ENCODE data around the gene BDP1.
"Not testable (repeated sequence)": the region's sequence is repeated elsewhere in the genome, so short reads cannot be mapped to it uniquely, and the experiment has no call there.

The BDP1 gene

GRCh38 chr5:71475788-71476384 is 20.4 kb downstream of the BDP1 start:
- no peak for DNase-seq

- DNase-seq = no peak
These were observed 26.0 kb downstream of the BDP1 start for GRCh38 chr5:71481441-71481840.

DNA sequence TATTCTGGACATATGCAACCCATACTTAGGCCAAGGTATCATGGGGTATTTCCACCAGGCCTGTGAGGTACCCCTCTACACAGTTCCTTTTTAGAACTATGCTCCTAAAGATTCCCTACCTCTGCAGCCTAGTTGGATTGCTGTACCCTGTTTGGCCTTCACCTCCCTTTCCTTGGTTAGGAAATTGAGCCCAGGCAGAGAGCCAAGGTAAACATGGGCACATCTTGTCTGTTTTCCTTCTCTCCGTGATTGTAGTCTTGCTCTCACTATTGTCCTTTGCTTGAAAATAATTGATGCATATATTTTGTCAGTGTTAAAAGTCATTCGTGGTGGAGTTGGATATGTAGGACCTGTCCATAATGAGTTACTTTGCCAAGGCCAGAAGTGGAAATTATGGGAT is 26.7 kb downstream of the BDP1 start:
- DNase-seq = no peak

- DNase-seq = no peak
These were observed 27.9 kb downstream of the BDP1 start for GRCh38 chr5:71483355-71483754.

DNA sequence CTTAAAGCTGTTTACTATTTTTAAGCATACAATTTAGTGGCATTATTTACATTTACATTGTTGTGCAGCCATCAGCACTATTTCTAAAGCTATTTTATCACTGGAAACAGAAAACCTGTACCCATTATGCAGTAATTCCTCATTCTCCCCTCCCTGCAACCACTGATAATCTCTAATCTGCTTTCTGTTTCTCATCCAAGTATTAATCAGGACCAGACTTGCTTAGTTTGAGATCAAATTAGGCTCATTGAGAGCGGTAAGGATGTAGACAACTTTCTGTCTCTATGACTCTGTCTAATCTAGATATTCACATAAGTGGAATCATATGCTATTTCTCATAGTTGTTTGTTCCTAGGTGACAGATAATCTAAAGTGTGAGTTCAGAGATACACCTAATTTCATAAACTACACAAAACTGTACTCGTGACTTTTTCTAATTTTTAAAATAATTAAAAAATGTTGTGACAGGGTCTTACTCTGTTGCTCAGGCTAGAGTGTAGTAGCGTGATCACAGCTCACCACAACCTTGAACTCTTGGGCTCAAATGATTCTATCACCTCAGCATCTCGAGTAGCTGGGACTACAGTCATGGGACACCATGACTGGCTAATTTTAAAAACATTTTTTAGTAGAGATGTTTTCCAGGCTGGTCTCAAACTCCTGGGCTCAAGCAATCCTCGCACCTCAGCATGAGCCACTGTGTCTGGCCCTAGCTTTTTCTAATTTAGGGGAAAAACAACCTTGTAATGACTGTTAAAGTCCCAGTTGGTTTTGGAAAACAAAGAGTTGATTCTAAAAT is 37.6 kb downstream of the BDP1 start:
- no peak for DNase-seq

- not testable (repeated sequence) for DNase-seq
These were observed 38.8 kb downstream of the BDP1 start for GRCh38 chr5:71494202-71494601.

DNA sequence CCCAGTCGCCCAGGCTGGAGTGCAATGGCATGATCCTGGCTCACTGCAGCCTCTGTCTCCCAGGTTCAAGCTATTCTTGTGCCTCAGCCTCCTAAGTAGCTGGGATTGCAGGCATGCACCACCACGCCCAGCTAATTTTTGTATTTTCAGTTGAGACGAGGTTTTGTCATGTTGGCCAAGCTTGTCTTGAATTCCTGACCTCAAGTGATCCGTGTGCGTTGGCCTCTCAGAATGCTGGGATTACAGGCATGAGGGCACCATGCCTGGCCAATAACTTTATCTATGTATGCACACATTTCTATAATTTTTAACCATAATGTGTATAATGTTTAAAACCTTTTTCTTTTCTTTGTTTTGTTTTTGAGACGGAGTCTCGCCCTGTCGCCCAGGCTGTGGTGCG is 43.3 kb downstream of the BDP1 start:
- DNase-seq = not testable (repeated sequence)

- no peak for DNase-seq
These were observed 48.1 kb downstream of the BDP1 start for GRCh38 chr5:71503536-71503935.

GRCh38 chr5:71522151-71522550 is 66.7 kb downstream of the BDP1 start:
- DNase-seq = no peak

- not testable (repeated sequence) for DNase-seq
These were observed 70.2 kb downstream of the BDP1 start for GRCh38 chr5:71525611-71526010.

DNA sequence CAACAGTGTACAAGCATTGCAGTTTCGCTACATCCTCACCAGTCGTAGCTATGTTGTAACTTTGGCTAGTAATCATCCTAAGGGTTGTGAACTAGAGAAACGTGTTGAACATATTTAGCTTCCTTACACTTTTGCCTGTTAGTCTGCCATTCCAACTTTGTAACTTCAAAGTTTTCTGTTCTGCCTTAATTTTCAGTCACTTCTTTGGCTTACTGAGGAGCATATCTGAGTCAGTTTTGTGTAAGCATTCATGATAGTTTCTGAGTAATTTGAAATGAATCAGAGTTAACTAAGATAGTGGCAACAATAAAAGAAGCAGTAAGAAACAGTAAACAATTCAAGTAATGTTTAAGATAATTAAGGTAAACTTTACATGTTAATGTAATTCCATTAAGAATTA is 72.8 kb downstream of the BDP1 start:
- no peak for DNase-seq

- DNase-seq = no peak
These were observed 74.2 kb downstream of the BDP1 start for GRCh38 chr5:71529682-71530081.

- DNase-seq = no peak
These were observed 77.7 kb downstream of the BDP1 start for GRCh38 chr5:71533142-71533541.

GRCh38 chr5:71533615-71534014 is 78.2 kb downstream of the BDP1 start:
- DNase-seq = no peak

DNA sequence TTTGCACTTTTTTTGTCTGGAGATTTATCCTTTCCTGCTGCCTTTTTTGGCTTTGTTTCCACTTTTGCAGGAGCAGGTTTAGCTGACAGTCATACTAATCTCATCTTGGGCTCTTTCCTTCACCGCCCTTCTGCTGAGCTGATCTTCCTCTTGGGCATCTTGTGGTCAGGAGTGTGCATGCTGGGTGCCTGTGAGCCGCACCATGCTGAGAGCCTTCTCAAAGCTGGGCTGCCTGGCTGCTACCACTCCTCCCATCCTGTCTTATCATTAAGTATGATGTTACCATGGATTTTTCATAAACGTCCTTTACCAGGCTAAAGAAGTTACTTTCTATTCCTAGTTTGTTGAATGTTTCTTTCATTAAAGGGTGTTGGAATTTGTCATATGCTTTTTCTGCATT is 82.2 kb downstream of the BDP1 start:
- DNase-seq = no peak

GRCh38 chr5:71550885-71551284 is 95.4 kb downstream of the BDP1 start:
- not testable (repeated sequence) for DNase-seq

- DNase-seq = not testable (repeated sequence)
These were observed 96.1 kb downstream of the BDP1 start for GRCh38 chr5:71551582-71551981.

DNA sequence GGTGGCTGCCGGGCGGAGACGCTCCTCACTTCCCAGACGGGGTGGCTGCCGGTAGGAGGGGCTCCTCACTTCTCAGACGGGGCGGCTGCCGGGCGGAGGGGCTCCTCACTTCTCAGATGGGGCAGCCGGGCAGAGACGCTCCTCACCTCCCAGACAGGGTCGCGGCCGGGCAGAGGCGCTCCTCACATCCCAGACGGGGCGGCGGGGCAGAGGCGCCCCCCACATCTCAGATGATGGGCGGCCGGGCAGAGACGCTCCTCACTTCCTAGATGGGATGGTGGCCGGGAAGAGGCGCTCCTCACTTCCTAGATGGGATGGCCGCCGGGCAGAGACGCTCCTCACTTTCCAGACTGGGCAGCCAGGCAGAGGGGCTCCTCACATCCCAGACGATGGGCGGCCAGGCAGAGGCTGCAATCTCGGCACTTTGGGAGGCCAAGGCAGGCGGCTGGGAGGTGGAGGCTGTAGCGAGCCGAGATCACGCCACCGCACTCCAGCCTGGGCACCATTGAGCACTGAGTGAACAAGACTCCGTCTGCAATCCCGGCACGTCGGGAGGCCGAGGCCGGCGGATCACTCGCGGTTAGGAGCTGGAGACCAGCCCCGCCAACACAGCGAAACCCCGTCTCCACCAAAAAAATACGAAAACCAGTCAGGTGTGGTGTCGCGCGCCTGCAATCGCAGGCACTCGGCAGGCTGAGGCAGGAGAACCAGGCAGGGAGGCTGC is 96.7 kb downstream of the BDP1 start:
- DNase-seq = not testable (repeated sequence)

DNA sequence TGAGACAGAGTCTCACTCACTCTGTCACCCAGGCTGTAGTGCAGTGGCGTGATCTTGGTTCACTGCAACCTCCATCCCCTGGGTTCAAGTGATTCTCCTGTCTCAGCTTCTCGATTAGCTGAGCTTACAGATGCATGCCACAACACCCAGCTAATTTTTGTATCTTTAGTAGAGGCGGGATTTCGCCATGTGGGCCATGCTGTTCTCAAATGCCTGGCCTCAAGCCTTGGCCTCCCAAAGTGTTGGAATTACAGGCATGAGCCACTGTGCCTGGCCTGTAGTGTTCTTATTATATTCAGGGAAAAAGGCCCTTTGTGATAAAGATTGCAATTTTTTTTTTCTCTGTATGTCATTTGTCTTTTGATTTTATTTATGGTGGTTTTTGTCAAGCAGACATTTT is 107.7 kb downstream of the BDP1 start:
- no peak for DNase-seq

DNA sequence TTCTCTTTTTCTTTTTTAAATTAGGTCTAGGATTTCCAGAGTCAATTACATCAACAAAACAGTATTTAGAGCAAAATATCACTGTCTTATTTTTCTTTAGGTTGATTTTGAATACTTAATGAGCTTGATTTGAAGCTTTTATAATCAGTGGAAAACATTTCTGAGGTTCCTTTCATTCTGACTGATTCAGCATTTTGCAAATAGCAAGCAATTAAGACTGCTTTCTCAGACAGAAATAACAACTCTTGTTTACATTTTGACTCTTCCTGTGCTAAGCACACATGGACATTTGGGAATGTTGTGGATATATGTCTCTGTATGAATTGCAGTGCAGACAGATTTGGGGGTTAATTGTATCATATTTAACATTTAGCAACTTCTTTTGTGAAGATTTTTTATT is 109.4 kb downstream of the BDP1 start:
- no peak for DNase-seq

DNA sequence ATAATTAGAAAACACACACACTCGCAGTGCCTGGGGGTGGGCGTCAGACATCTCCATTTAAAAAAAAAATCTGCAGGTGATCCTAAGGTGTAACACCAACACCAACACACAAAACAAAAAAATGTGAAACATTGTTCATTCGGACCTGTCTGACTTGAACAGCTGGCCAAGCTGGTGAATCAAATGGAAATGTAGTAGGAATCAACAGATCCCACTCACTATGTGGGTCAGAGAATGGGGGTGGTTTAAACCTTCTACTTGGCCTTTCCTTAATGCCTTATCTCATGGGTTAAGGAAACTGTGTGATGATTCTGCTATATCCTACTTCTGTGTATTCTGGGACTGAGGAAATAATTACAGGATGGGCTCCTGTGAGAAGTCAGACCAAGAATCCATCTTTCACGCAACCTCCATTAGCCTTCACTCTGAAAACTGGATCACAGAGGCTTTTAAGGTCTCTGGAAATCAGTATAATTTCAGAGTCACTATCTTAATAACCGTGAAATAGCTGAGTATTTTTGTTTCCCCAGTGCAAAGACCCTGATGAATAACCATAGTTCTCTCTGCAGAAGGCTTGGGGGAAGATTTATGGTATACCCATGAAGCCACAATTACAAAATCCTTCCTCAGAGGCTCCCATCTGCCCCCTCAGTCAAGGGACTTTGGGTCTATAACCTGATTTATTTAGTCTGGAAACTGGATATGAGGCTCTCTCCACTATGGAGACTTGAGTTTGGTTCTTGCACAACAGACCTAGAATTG is 114.5 kb downstream of the BDP1 start:
- no peak for DNase-seq

- DNase-seq = not testable (repeated sequence)
These were observed 116.4 kb downstream of the BDP1 start for GRCh38 chr5:71571811-71572210.

- no peak for DNase-seq
These were observed 118.1 kb downstream of the BDP1 start for GRCh38 chr5:71573591-71573990.

All from right hindlimb (tissue), 1 donor.